Measurements from ENCODE around the gene ANTXR2. TPM values are rescaled to one million over a fixed set of nuclear protein-coding genes. Genes with fewer than 3 reads are reported as not detected.

ANTXR2 gene
- total and polyA plus RNA-seq, 12 donors = 9.9 to 68.4 (median 49.2) TPM

- Histone ChIP-seq H3K4me3 (no peak overlapping the region), H3K4me1 (peaks cover 0 to 60% (median 13%) of the 10 kb centered on the region in 9 donors), H3K9me3 (no peaks in the 10 kb centered on the region), H3K27me3 (no peaks in the 10 kb centered on the region), H3K36me3 (no peaks in the 10 kb centered on the region), H3K27ac (peak overlapping the region in 1 of 10 donors; percentile 62)
- no peak for TF ChIP-seq CTCF (IDR thresholded peaks at IDR 0.05)
- intact Hi-C loops (cut with DNase I) = loop anchor here in 2 of 10 donors (10.0 kb wide), 2 partner anchors 138 to 162 kb away; no protein-coding TSS in a partner anchor
- DNase-seq = no peak
- ATAC-seq = no peak
Measured at GRCh38 chr4:80076681-80077080, 3.7 kb upstream of the ANTXR2 start.

- Histone ChIP-seq H3K4me1 (peaks cover 0 to 65% (median 17%) of the 10 kb centered on the region in 9 donors), H3K36me3 (no peaks in the 10 kb centered on the region), H3K27me3 (no peaks in the 10 kb centered on the region), H3K27ac (peak overlapping the region in 2 of 10 donors; percentile 22 to 62), H3K9me3 (no peaks in the 10 kb centered on the region), H3K4me3 (no peak overlapping the region)
- intact Hi-C loops (cut with DNase I) = loop anchor here in 2 of 10 donors (10.0 kb wide), 2 partner anchors 139 to 161 kb away; no protein-coding TSS in a partner anchor
- ATAC-seq (no peak), DNase-seq (no peak)
- TF ChIP-seq CTCF (IDR thresholded peaks at IDR 0.05) = no peak
Measured at GRCh38 chr4:80075995-80076675, 3.1 kb upstream of the ANTXR2 start.

- ATAC-seq (no peak), DNase-seq (no peak)
- Histone ChIP-seq H3K4me3 (no peak overlapping the region), H3K27me3 (no peaks in the 10 kb centered on the region), H3K9me3 (no peaks in the 10 kb centered on the region), H3K36me3 (peaks cover 0 to 1% (median 0%) of the 10 kb centered on the region in 9 donors), H3K27ac (peak overlapping the region in 1 of 10 donors; percentile 97), H3K4me1 (peaks cover 0 to 80% (median 27%) of the 10 kb centered on the region in 9 donors)
- intact Hi-C loops (cut with DNase I) = loop anchor here in 4 of 10 donors (5.0 to 10.0 kb wide), 4 partner anchors 37 to 160 kb away; no protein-coding TSS in a partner anchor
- no peak for TF ChIP-seq CTCF (IDR thresholded peaks at IDR 0.05)
Measured at GRCh38 chr4:80074651-80075050, 1.6 kb upstream of the ANTXR2 start.

- no peaks in the 10 kb centered on the region for H3K27me3 ChIP-seq
- intact Hi-C loops (cut with DNase I) = loop anchor here in 4 of 10 donors (5.0 to 10.0 kb wide), 4 partner anchors 37 to 159 kb away; no protein-coding TSS in a partner anchor
- H3K4me1 ChIP-seq = peaks cover 0 to 83% (median 27%) of the 10 kb centered on the region in 9 donors
- H3K27ac ChIP-seq = peak overlapping the region in 4 of 10 donors; percentile 93 to 97 (median 95)
- no peaks in the 10 kb centered on the region for H3K9me3 ChIP-seq
- H3K36me3 ChIP-seq = peaks cover 0 to 7% (median 0%) of the 10 kb centered on the region in 9 donors
- H3K4me3 ChIP-seq = no peak overlapping the region
- DNase-seq (no peak), ATAC-seq (no peak)
- TF ChIP-seq CTCF (IDR thresholded peaks at IDR 0.05) = no peak
Measured at GRCh38 chr4:80074069-80074468, 1.0 kb upstream of the ANTXR2 start.

All from heart right ventricle (tissue), 16 donors.